Colonic mucosa (tissue), 4 donors: Measurements from ENCODE around the gene PAGR1. TPM values are rescaled to one million over a fixed set of nuclear protein-coding genes. Genes with fewer than 3 reads are reported as not detected.
A peak's percentile ranks its signal among the peaks of the same experiment; 100 is the strongest.

Source experiments
- DNase-seq: peaks from one replicate; pipeline ENCODE4 v3.0.0-alpha.2; 2020
- H3K27ac ChIP-seq: fragments of 200-600 bp; one replicate; pipeline ENCODE4 v1.8.0; 2021
- H3K27me3 ChIP-seq: fragments of 200-600 bp; one replicate; pipeline ENCODE4 v1.8.0; 2021
- H3K36me3 ChIP-seq: fragments of 200-600 bp; one replicate; pipeline ENCODE4 v1.8.0; 2021
- H3K4me1 ChIP-seq: fragments of 200-600 bp; one replicate; pipeline ENCODE4 v1.8.0; 2021; ENCODE audit warnings: mild to moderate bottlenecking
- H3K4me3 ChIP-seq: fragments of 200-600 bp; one replicate; pipeline ENCODE4 v1.8.0; 2021
- H3K9ac ChIP-seq, 2 donors: one replicate each; pipeline ENCODE4 v1.7.0; 2013; ENCODE audit warnings: control low read depth in 2 of 2, low read depth in 2 of 2, low read length in 2 of 2
- H3K9me3 ChIP-seq: fragments of 200-600 bp; one replicate; pipeline ENCODE4 v1.8.0; 2021
- intact Hi-C: fragments of 100-400 bp; cut with DNase I; formaldehyde crosslinking; loops from one replicate; pipeline ENCODE4 v1.14.1; 2022
- total RNA-seq, 2 donors: library from RNA; stranded (reverse); fragmentation: NEBNext Ultra II Directional in 1 of 2; extraction: Animal tissue kit (Norgen Biotek cat#: 25700) in 1 of 2; gene quantifications; one replicate each; pipeline ENCODE4 v1.2.1, GENCODE V29; 2021
- TF ChIP-seq, protein P1 (sequence below): fragments of 200-600 bp; IDR thresholded peaks from one replicate; pipeline ENCODE4 v1.8.0; 2022; ENCODE audit warnings: antibody characterized with exemption, mild to moderate bottlenecking
- donor health status: healthy.
- donor health status: DM: no; HTN: no; CAD: no.
- donor health status: DM: no; HTN: no; CAD: no.

PAGR1 gene
- total RNA-seq, 2 donors from 2014 or later: 16.0 to 45.0 TPM

DNA sequence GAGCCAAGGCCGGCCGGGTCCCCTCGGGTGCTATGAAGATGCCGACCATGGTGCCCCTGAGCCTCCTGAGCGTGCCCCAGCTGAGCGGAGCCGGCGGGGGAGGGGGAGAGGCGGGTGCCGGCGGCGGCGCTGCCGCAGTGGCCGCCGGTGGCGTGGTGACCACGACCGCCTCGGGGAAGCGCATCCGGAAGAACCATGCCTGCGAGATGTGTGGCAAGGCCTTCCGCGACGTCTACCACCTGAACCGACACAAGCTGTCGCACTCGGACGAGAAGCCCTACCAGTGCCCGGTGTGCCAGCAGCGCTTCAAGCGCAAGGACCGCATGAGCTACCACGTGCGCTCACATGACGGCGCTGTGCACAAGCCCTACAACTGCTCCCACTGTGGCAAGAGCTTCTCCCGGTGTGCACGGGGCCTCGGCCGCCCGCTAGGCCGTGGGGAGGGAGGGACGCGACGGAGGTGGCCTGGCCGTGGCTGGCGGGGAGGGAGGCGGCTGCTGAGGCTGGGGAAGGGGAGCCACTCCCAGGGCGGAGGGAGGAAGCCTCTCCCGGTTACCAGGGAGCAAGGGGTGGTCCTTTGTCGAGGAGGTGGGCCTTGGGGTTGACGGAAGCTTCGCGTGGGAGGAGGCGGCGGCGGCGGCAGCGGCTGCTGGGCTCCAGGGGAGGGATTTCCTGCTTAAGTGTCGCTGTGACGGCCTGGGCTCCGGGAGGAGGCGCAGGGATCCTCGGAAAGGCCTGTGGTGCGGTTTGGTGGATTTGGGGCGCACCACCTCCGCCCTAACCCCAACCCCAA is 8.3 kb upstream of the PAGR1 start:
- Histone ChIP-seq H3K36me3 (no peaks in the 10 kb centered on the region), H3K4me3 (peak overlapping the region; percentile 48), H3K27me3 (no peaks in the 10 kb centered on the region), H3K9me3 (no peaks in the 10 kb centered on the region), H3K9ac (peak overlapping the region; percentile 80 to 87), H3K27ac (peak overlapping the region; percentile 80), H3K4me1 (peaks cover 29% of the 10 kb centered on the region)
- DNase-seq: peak; percentile 95
- intact Hi-C loops: no loop called here
- TF ChIP-seq, protein P1, sequence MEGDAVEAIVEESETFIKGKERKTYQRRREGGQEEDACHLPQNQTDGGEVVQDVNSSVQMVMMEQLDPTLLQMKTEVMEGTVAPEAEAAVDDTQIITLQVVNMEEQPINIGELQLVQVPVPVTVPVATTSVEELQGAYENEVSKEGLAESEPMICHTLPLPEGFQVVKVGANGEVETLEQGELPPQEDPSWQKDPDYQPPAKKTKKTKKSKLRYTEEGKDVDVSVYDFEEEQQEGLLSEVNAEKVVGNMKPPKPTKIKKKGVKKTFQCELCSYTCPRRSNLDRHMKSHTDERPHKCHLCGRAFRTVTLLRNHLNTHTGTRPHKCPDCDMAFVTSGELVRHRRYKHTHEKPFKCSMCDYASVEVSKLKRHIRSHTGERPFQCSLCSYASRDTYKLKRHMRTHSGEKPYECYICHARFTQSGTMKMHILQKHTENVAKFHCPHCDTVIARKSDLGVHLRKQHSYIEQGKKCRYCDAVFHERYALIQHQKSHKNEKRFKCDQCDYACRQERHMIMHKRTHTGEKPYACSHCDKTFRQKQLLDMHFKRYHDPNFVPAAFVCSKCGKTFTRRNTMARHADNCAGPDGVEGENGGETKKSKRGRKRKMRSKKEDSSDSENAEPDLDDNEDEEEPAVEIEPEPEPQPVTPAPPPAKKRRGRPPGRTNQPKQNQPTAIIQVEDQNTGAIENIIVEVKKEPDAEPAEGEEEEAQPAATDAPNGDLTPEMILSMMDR: peak; percentile 32

DNA sequence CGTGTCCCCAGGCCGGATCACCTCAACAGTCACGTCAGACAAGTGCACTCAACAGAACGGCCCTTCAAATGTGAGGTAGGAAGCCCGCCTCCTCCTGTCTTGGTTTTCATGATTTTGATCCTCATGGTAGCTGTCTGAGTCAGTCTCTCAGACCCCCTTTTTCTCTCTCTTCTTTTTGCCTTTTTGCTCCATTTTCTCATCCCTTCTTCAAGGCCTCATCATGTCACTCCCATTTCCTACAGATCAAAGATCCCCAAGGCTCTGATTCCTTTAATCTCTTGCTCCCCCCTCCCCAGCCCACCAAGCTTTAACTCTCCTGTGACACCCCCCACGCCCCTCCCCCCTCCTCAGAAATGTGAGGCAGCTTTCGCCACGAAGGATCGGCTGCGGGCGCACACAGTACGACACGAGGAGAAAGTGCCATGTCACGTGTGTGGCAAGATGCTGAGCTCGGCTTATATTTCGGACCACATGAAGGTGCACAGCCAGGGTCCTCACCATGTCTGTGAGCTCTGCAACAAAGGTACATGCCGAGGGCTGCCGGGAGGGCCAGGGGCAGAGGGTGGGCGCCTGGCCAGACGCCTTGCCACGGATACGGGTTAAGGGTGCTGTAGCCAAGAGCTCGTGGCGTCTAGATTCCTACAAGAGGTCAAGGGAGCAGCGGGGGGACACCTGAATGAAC is 7.6 kb upstream of the PAGR1 start:
- H3K4me3 ChIP-seq: peak overlapping the region; percentile 48
- H3K4me1 ChIP-seq: peaks cover 30% of the 10 kb centered on the region
- H3K9ac ChIP-seq: peak overlapping the region; percentile 80 to 87
- peak overlapping the region; percentile 80 for H3K27ac ChIP-seq
- peak; percentile 49 for DNase-seq
- H3K9me3 ChIP-seq: no peaks in the 10 kb centered on the region
- H3K36me3 ChIP-seq: no peaks in the 10 kb centered on the region
- H3K27me3 ChIP-seq: no peaks in the 10 kb centered on the region
- intact Hi-C loops: no loop called here
- TF ChIP-seq, protein P1: no peak

DNA sequence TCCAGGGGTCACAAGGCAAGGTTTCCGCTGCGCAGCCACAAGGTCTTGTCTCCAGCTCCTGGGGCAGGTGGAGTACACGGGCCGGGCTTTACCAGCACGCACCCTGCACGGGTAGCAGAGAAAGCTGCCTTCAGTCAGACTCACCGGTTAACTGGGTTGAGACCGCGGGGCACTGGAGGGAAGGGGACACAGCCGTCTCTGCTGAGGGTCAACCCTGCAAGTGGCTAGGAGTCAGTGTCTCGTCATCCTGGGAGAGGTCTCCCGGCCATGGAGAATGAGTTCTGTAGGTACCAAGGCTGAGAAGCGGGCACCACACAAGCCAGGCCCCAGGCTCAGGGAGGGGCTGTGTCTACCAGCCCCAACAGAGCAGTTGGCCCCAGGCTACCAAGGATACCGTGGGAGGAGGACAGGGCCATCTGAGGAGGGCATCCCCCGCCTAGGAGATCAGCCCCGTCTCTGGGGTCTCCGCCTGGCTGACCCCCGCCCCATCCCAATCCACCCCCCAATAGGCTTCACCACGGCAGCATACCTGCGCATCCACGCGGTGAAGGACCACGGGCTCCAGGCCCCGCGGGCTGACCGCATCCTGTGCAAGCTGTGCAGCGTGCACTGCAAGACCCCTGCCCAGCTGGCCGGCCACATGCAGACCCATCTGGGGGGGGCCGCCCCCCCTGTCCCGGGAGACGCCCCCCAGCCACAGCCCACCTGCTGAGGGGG is 6.8 kb upstream of the PAGR1 start:
- Histone ChIP-seq H3K4me1 (peaks cover 30% of the 10 kb centered on the region), H3K27ac (peak overlapping the region; percentile 80), H3K9ac (peak overlapping the region in 1 of 2 donors; percentile 87)

DNA sequence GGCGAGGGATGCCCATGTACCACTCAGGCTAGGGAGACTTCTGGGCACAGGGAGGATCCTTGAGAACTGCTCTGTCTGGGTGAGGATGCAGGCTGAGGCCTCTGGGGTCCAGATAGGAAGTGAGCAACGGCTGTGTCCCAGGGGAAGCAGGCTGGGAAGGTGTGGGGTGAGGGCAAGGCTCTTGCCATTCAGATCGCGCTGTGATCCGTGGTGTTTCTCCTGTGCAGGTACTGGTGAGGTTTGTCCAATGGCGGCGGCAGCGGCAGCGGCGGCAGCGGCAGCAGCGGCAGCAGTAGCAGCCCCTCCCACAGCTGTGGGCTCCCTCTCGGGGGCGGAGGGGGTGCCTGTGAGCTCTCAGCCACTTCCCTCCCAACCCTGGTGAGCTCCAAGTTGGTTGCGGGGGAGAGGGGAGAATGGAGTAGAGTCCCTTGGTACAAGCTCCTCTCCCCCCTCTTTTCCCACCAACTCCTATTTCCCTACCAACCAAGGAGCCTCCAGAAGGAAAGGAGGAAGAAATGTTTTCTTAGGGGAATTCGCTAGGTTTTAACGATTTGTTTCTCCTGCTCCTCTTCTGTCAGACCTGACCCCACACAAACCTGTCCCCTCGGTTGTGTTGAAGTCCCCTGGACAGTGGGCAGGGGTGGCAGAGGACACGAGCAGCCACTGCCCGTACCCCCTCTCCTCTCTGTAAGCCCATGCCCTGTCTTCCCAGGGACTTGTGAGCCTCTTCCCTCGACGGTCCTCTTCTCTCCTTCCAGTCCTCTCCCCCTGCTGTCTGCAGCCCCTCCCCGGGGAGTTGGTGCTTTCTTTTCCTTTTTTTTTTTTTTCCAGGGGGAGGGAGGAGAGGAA is 5.9 kb upstream of the PAGR1 start:
- intact Hi-C loops: loop anchor here (5.0 kb wide), 1 partner anchor 42 kb away; no protein-coding TSS in a partner anchor
- Histone ChIP-seq H3K4me1 (peaks cover 31% of the 10 kb centered on the region), H3K9me3 (no peaks in the 10 kb centered on the region), H3K4me3 (no peak overlapping the region), H3K27ac (peak overlapping the region; percentile 88), H3K9ac (no peak overlapping the region), H3K27me3 (no peaks in the 10 kb centered on the region), H3K36me3 (no peaks in the 10 kb centered on the region)
- TF ChIP-seq, protein P1: no peak
- DNase-seq: no peak

More for the DNA sequence above, 6.8 kb upstream of the PAGR1 start:
- intact Hi-C loops: no loop called here
- TF ChIP-seq, protein P1: no peak
- H3K27me3 ChIP-seq: no peaks in the 10 kb centered on the region
- H3K36me3 ChIP-seq: no peaks in the 10 kb centered on the region
- H3K4me3 ChIP-seq: peak overlapping the region; percentile 48
- no peaks in the 10 kb centered on the region for H3K9me3 ChIP-seq
- no peak for DNase-seq
